IPS-15b (cell line): ENCODE measurements around the gene DRD4.

Source experiments
- H3K27me3 ChIP-seq: one replicate; pipeline ENCODE4 v1.6.1; 2013; ENCODE audit warnings: low read length; ENCODE audit not compliant: control insufficient read depth, insufficient read depth
- H3K36me3 ChIP-seq: one replicate; pipeline ENCODE4 v1.6.1; 2013; ENCODE audit warnings: low read length; ENCODE audit not compliant: control insufficient read depth, insufficient read depth
- H3K4me1 ChIP-seq: one replicate; pipeline ENCODE4 v1.6.1; 2013; ENCODE audit warnings: mild to moderate bottlenecking, low read length; ENCODE audit not compliant: control insufficient read depth, insufficient read depth
- H3K4me3 ChIP-seq: one replicate; pipeline ENCODE4 v1.5.1; 2013; ENCODE audit warnings: low read depth, low read length
- H3K9ac ChIP-seq: one replicate; pipeline ENCODE4 v1.6.1; 2013; ENCODE audit warnings: low read depth, mild to moderate bottlenecking, low read length
- H3K9me3 ChIP-seq: one replicate; pipeline ENCODE4 v1.6.1; 2013; ENCODE audit warnings: mild to moderate bottlenecking, low read length; ENCODE audit not compliant: control insufficient read depth, insufficient read depth

DRD4 gene

DNA sequence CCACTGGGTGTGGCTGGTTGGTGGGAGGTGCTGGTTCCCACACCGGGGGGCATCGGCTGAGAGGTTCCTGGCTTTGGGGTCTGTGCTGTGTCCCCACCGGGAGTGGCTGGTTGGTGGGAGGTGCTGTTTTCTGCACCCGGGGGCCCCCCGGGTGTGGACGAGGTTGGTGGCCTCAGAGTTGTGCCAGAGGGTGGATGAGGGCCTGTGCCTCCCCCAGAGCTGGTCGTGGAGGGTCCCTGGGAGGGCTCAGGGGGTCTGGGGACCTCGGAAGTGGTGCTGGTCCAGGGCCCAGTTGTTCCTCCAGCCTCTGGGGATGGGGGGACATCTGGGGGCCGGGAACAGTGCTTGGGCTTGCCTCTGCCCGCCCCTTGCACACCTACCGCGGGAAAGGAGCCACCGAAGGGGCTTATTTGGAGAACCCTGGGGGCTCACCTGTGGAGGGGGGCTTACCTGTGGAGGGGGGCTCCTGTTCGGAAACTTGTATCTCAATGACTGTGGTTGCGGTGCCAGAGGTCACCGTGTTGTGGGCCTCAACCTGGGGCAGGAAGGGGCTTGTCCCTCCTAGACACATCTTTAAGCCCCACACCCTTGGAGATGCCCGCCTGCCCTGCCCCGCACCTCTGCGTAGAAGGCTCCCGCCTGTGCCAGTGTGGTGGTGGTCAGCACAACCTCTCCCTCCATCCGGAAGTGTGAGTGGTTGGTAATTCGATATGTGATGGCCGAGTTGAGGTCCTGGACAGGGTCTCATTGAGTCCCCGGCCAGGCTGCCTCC is 18.0 kb upstream of the DRD4 start:
- H3K9ac ChIP-seq: no peak overlapping the region
- no peaks in the 10 kb centered on the region for H3K27me3 ChIP-seq
- H3K4me3 ChIP-seq: no peak overlapping the region
- no peaks in the 10 kb centered on the region for H3K4me1 ChIP-seq
- peaks cover 4% of the 10 kb centered on the region for H3K36me3 ChIP-seq
- H3K9me3 ChIP-seq: no peaks in the 10 kb centered on the region

GRCh38 chr11:619628-620050 is 17.4 kb upstream of the DRD4 start:
- no peaks in the 10 kb centered on the region for H3K27me3 ChIP-seq
- H3K9me3 ChIP-seq: no peaks in the 10 kb centered on the region
- H3K4me3 ChIP-seq: no peak overlapping the region
- peaks cover 4% of the 10 kb centered on the region for H3K36me3 ChIP-seq
- H3K4me1 ChIP-seq: no peaks in the 10 kb centered on the region
- no peak overlapping the region for H3K9ac ChIP-seq

DNA sequence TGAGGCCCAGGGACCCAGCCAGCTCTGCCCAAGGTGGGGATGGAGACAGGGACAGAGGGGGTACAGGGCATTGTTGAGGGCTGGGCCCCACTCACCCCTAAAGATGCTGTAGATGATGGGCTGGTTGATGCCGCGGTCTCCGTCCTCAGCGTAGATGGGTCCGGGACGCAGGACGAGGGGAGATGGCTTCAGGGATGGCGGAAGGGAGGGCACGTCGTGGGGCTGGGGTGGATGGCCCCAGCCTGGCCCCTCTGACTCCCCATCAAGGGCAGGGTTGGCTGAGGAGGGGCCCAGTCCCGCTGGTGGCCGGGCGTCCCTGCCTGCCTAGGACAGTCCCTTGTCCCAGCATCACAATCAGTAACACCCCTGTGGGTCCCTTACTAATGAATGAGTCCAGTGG is 16.9 kb upstream of the DRD4 start:
- Histone ChIP-seq H3K9me3 (no peaks in the 10 kb centered on the region), H3K4me3 (no peak overlapping the region), H3K36me3 (peaks cover 4% of the 10 kb centered on the region), H3K4me1 (no peaks in the 10 kb centered on the region), H3K27me3 (no peaks in the 10 kb centered on the region), H3K9ac (no peak overlapping the region)

DNA sequence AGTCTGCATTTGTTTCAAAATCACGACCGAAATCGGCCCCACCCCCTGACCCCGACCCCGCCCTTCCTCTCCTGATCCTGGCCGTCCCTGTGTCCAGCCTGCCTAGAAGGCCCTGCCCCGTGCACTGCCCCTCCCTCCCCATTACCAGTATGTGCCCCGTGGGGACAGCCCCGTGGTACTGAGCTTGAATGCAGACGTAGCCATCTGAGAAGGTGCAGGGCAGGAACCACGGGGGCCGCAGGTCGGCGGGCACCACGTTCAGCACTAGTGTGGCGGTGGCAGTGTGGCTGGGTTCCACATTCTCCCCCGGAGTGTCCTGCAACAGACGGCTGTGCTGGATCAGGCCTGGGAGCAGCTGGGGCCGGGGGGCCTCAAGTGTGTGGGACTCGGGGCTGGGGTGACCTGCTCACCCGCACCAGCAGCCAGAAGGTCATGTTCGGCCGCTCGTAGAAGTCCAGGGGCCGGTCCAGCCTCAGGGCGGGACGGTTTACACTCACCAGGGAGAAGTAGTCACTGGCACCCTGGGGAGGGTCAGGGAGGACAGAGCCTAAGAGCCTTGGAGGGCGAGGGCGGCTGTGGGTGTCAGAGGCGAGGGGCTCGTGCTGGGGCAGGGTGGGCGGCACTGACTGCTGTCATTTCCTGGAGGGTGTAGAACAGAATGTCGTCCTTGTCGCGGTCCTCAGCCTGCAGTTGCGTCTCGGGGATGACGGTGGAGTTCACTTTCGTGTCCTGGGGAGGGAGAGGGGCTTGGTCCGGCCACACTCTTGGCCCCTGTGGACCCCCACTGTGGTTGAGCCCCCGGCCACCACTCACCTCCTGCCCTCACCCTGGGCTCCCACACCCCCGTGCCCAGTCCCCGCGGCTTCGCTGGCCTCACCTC is 15.9 kb upstream of the DRD4 start:
- H3K9me3 ChIP-seq: no peaks in the 10 kb centered on the region
- no peak overlapping the region for H3K9ac ChIP-seq
- no peak overlapping the region for H3K4me3 ChIP-seq
- no peaks in the 10 kb centered on the region for H3K27me3 ChIP-seq
- H3K36me3 ChIP-seq: peaks cover 4% of the 10 kb centered on the region
- no peaks in the 10 kb centered on the region for H3K4me1 ChIP-seq

DNA sequence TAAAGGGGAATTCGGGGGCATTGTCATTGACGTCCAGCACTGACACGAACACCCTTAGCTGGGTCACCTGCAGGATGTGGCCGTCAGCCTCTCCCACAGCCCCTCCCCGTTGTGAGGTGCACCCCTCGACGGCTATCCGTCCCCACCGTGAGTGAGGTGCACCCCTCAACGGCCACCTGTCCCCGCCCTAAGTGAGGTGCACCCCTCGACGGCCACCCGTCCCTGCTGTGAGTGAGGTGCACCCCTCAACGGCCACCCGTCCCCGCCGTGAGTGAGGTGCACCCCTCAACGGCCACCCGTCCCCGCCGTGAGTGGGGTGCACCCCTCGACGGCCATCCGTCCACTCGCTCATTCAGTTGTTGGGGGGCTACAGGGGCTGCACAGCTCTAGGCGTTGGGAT is 15.2 kb upstream of the DRD4 start:
- H3K4me3 ChIP-seq: no peak overlapping the region
- no peak overlapping the region for H3K9ac ChIP-seq
- H3K36me3 ChIP-seq: peaks cover 4% of the 10 kb centered on the region
- H3K9me3 ChIP-seq: no peaks in the 10 kb centered on the region
- H3K27me3 ChIP-seq: no peaks in the 10 kb centered on the region
- H3K4me1 ChIP-seq: no peaks in the 10 kb centered on the region

- peaks cover under 1% of the 10 kb centered on the region for H3K36me3 ChIP-seq
- no peaks in the 10 kb centered on the region for H3K9me3 ChIP-seq
- no peaks in the 10 kb centered on the region for H3K27me3 ChIP-seq
- H3K4me1 ChIP-seq: no peaks in the 10 kb centered on the region
- no peak overlapping the region for H3K9ac ChIP-seq
- H3K4me3 ChIP-seq: no peak overlapping the region
These were observed 13.7 kb upstream of the DRD4 start for GRCh38 chr11:623349-623869.

GRCh38 chr11:623999-624704 is 12.9 kb upstream of the DRD4 start:
- Histone ChIP-seq H3K27me3 (no peaks in the 10 kb centered on the region), H3K4me1 (no peaks in the 10 kb centered on the region), H3K4me3 (no peak overlapping the region), H3K36me3 (no peaks in the 10 kb centered on the region), H3K9me3 (no peaks in the 10 kb centered on the region), H3K9ac (no peak overlapping the region)

DNA sequence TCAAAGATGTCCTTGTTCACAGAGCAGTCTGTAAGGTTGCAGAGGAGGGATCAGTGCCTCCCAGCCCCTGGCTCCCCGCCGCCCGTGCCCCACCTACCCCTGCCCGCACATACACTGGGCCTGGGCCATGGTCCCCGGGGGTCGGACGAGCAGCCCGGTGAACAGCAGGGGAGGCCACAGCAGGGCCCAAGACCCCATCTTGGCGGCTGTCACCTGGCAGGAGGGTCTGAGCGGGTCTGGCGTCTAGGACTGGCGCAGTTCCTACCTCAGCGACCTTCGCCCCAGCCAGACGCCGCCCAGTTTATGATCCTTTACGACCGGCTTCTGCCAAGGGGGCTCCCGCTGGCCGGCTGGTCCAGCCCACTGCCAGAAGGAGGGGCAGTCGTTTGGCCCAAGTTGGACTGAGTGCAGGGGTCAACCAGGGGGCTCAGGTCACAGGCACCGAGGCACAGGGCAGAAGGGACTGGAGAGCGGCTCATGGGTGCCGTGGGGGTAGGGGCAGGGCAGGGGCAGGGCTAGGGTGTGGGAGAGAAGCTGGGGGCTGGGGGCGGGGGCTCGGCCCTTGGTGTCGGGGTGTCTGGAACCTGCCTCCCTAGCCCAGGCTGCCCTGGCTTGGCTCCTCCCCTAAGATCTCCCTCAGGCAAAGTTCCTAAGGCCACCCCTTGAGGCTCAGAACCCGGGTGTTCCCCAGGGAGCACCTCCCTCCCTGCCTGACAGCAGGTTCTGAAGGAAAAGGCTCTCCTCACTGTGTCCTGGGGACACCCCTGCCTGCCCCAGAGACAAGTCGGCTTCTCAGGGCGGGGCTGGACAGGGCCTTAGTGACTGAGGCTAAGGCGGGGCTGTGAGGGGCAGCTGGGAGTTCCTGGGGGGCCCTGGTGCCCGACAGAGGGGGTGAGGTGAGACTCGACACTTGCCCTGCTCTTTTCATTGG is 12.1 kb upstream of the DRD4 start, which contains the start of gene CDHR5:
Gene CDHR5 (minus strand): TSS at position 251 of the 931 bp plus-strand sequence. CDS start 53 bp downstream, at position 198.
- Histone ChIP-seq H3K9ac (no peak within 1 kb of the TSS), H3K27me3 (no peaks in the 10 kb centered on the region), H3K36me3 (no peaks in the 10 kb centered on the region), H3K9me3 (no peaks in the 10 kb centered on the region), H3K4me1 (no peaks in the 10 kb centered on the region), H3K4me3 (no peak within 1 kb of the TSS)

- Histone ChIP-seq H3K27me3 (no peaks in the 10 kb centered on the region), H3K9ac (no peak overlapping the region), H3K9me3 (no peaks in the 10 kb centered on the region), H3K36me3 (no peaks in the 10 kb centered on the region), H3K4me1 (no peaks in the 10 kb centered on the region), H3K4me3 (no peak overlapping the region)
These were observed 11.3 kb upstream of the DRD4 start for GRCh38 chr11:625636-626268.

- Histone ChIP-seq H3K9me3 (no peaks in the 10 kb centered on the region), H3K36me3 (no peaks in the 10 kb centered on the region), H3K27me3 (no peaks in the 10 kb centered on the region), H3K9ac (no peak within 1 kb of the TSS), H3K4me1 (no peaks in the 10 kb centered on the region), H3K4me3 (no peak within 1 kb of the TSS)
These were observed 10.4 kb upstream of the DRD4 start, which contains the start of gene SCT for GRCh38 chr11:626475-627307. Gene SCT, minus strand, starts transcription at chr11:627181. Its CDS starts 38 bp downstream, at chr11:627143.
